Testis (tissue), 3 donors: Measurements from ENCODE around the gene GAS5. TPM values are rescaled to one million over a fixed set of nuclear protein-coding genes. Genes with fewer than 3 reads are reported as not detected.

Experiments used
- DNase-seq: peaks from one replicate; pipeline ENCODE4 v3.0.0-alpha.2; 2019
- H3K27ac ChIP-seq, 2 donors: fragments of 200-600 bp; sonication (generic); one replicate each; pipeline ENCODE4 v1.5.1; 2019
- H3K27me3 ChIP-seq: fragments of 200-600 bp; sonication (generic); one replicate; pipeline ENCODE4 v1.5.1; 2019
- H3K36me3 ChIP-seq: fragments of 200-600 bp; sonication (generic); one replicate; pipeline ENCODE4 v1.5.1; 2017; ENCODE audit warnings: low read depth; ENCODE audit errors: missing control alignments
- H3K4me1 ChIP-seq: fragments of 200-600 bp; sonication (generic); one replicate; pipeline ENCODE4 v1.5.1; 2019
- H3K4me3 ChIP-seq, 2 donors: fragments of 200-600 bp; sonication (generic); one replicate each; pipeline ENCODE4 v1.5.1; 2017 to 2019
- H3K9me3 ChIP-seq: fragments of 200-600 bp; sonication (generic); one replicate; pipeline ENCODE4 v1.5.1; 2017
- CTCF ChIP-seq, 3 experiments: fragments of 450-650 bp in 2 of 3; fragments of 200-600 bp in 1 of 3; sonication (generic) in 1 of 3; IDR thresholded peaks; one replicate each; pipeline ENCODE4 v1.5.1; 2016 to 2019; ENCODE audit warnings: antibody characterized with exemption in 3 of 3, mild to moderate bottlenecking in 2 of 3, moderate library complexity in 1 of 3
- POLR2A ChIP-seq: fragments of 450-650 bp; IDR thresholded peaks from one replicate; pipeline ENCODE4 v1.6.1; 2017; ENCODE audit warnings: antibody characterized with exemption, mild to moderate bottlenecking, moderate library complexity
- WGBS, 2 donors: methylation state at CpG; one replicate each; pipeline ENCODE4 v1.1.5; 2018; 5-methylcytosine and 5-hydroxymethylcytosine counted together
- intact Hi-C: fragments of 100-400 bp; cut with DNase I; formaldehyde crosslinking; loops from one replicate; pipeline ENCODE4 v1.15.1; 2023; ENCODE audit warnings: low total_unique reads
- polyA plus RNA-seq: library from polyadenylated mRNA; stranded (reverse); fragments of 350-450 nt; fragmentation: Illumina TruSeq; extraction: RNeasy Lipid Tissue Mini Kit (QIAGEN cat#74804); gene quantifications from one replicate; pipeline ENCODE4 v1.2.3, GENCODE V29; 2014; ENCODE audit warnings: low read depth, low replicate concordance; ENCODE audit not compliant: insufficient read depth
- total RNA-seq, 2 donors: library from RNA; depleted of rRNA; stranded (reverse); fragments of >200 nt; gene quantifications; one replicate each; pipeline ENCODE4 v1.2.3, GENCODE V29; 2016

The GAS5 gene
- total and polyA plus RNA-seq, 3 donors from 2014 or later: 101 to 158 (median 130) TPM

GRCh38 chr1:173894189-173894588, 26.4 kb upstream of the GAS5 start:
- no peak overlapping the region for H3K4me3 ChIP-seq
- H3K36me3 ChIP-seq: no peaks in the 10 kb centered on the region
- DNase-seq: no peak
- H3K27ac ChIP-seq: no peak overlapping the region
- H3K27me3 ChIP-seq: no peaks in the 10 kb centered on the region
- intact Hi-C loops: no loop called here
- no peaks in the 10 kb centered on the region for H3K4me1 ChIP-seq
- WGBS, 2 donors: 88 to 98% methylated on average over 3 of the region's 3 CpGs
- no peaks in the 10 kb centered on the region for H3K9me3 ChIP-seq
- no peak for TF ChIP-seq CTCF (IDR thresholded peaks at IDR 0.05)
- TF ChIP-seq POLR2A: no peak

GRCh38 chr1:173893611-173894010, 25.8 kb upstream of the GAS5 start:
- no peaks in the 10 kb centered on the region for H3K27me3 ChIP-seq
- intact Hi-C loops: no loop called here
- TF ChIP-seq CTCF (IDR thresholded peaks at IDR 0.05): no peak
- TF ChIP-seq POLR2A: no peak
- 92 to 96% methylated on average over 1 of the region's 1 CpG for WGBS, 2 donors
- H3K27ac ChIP-seq: no peak overlapping the region
- H3K9me3 ChIP-seq: no peaks in the 10 kb centered on the region
- DNase-seq: no peak
- no peaks in the 10 kb centered on the region for H3K36me3 ChIP-seq
- H3K4me3 ChIP-seq: no peak overlapping the region
- no peaks in the 10 kb centered on the region for H3K4me1 ChIP-seq

- Histone ChIP-seq H3K4me3 (no peak overlapping the region), H3K4me1 (no peaks in the 10 kb centered on the region), H3K9me3 (no peaks in the 10 kb centered on the region), H3K36me3 (no peaks in the 10 kb centered on the region), H3K27me3 (no peaks in the 10 kb centered on the region), H3K27ac (no peak overlapping the region)
- no peak for TF ChIP-seq CTCF (IDR thresholded peaks at IDR 0.05)
- TF ChIP-seq POLR2A: no peak
- intact Hi-C loops: no loop called here
- 97 to 98% methylated on average over 2 of the region's 2 CpGs for WGBS, 2 donors
- no peak for DNase-seq
Measured at GRCh38 chr1:173889885-173890284, 22.1 kb upstream of the GAS5 start.

GRCh38 chr1:173888749-173889148, 21.0 kb upstream of the GAS5 start:
- no peaks in the 10 kb centered on the region for H3K4me1 ChIP-seq
- no peaks in the 10 kb centered on the region for H3K9me3 ChIP-seq
- intact Hi-C loops: no loop called here
- H3K4me3 ChIP-seq: no peak overlapping the region
- no peak for TF ChIP-seq POLR2A
- TF ChIP-seq CTCF (IDR thresholded peaks at IDR 0.05): no peak
- no peak overlapping the region for H3K27ac ChIP-seq
- no peak for DNase-seq
- no peaks in the 10 kb centered on the region for H3K36me3 ChIP-seq
- H3K27me3 ChIP-seq: no peaks in the 10 kb centered on the region

- TF ChIP-seq CTCF (IDR thresholded peaks at IDR 0.05) (no peak), POLR2A (no peak)
- no peak for DNase-seq
- intact Hi-C loops: no loop called here
- no peaks in the 10 kb centered on the region for H3K9me3 ChIP-seq
- H3K27me3 ChIP-seq: no peaks in the 10 kb centered on the region
- no peaks in the 10 kb centered on the region for H3K36me3 ChIP-seq
- no peak overlapping the region for H3K27ac ChIP-seq
- WGBS, 2 donors: 97 to 100% methylated on average over 2 of the region's 2 CpGs
- no peaks in the 10 kb centered on the region for H3K4me1 ChIP-seq
- H3K4me3 ChIP-seq: no peak overlapping the region
Measured at GRCh38 chr1:173887627-173888026, 19.8 kb upstream of the GAS5 start.
